Mesenchymal stem cell (in vitro differentiated cells and primary cell): Measurements from ENCODE around the gene RTN3.
A peak's percentile ranks its signal among the peaks of the same experiment; 100 is the strongest.

ENCODE experiments used
- DNase-seq: peaks from one replicate; pipeline ENCODE4 v3.0.0-alpha.2; 2013
- H2AFZ ChIP-seq: one replicate; pipeline ENCODE4 v1.6.1; 2013; ENCODE audit warnings: low read depth, mild to moderate bottlenecking, control low read depth, inconsistent platforms, low read length, moderate library complexity
- H2AK5ac ChIP-seq: 2 replicates; pipeline ENCODE4 v1.6.1; 2013; ENCODE audit warnings: low read length, moderate library complexity, mild to moderate bottlenecking, inconsistent platforms; ENCODE audit not compliant: severe bottlenecking
- H2BK120ac ChIP-seq: one replicate; pipeline ENCODE4 v1.6.1; 2013; ENCODE audit warnings: low read depth, mild to moderate bottlenecking, inconsistent platforms, low read length, moderate library complexity
- H2BK12ac ChIP-seq, 2 experiments: one replicate each; pipeline ENCODE4 v1.6.1; 2013; ENCODE audit warnings: inconsistent platforms in 2 of 2, low read length in 2 of 2, mild to moderate bottlenecking in 2 of 2, moderate library complexity in 2 of 2, control low read depth in 1 of 2
- H2BK15ac ChIP-seq: one replicate; pipeline ENCODE4 v1.6.1; 2013; ENCODE audit warnings: mild to moderate bottlenecking, low read depth, inconsistent platforms; ENCODE audit not compliant: poor library complexity, severe bottlenecking
- H2BK5ac ChIP-seq: 2 replicates; pipeline ENCODE4 v1.6.1; 2013; ENCODE audit warnings: low read depth, mild to moderate bottlenecking, low read length, control low read depth, inconsistent platforms; ENCODE audit not compliant: poor library complexity, severe bottlenecking
- H3K14ac ChIP-seq, 2 experiments: one replicate each; pipeline ENCODE4 v1.6.1; 2013; ENCODE audit warnings: inconsistent platforms in 2 of 2, low read length in 2 of 2, control low read depth in 1 of 2, mild to moderate bottlenecking in 1 of 2, moderate library complexity in 1 of 2
- H3K18ac ChIP-seq, 2 experiments: one replicate each; pipeline ENCODE4 v1.6.1; 2013; ENCODE audit warnings: inconsistent platforms in 2 of 2, low read length in 2 of 2, control low read depth in 1 of 2, low read depth in 1 of 2, mild to moderate bottlenecking in 1 of 2
- H3K23ac ChIP-seq, 2 experiments: one replicate each; pipeline ENCODE4 v1.6.1; 2013; ENCODE audit warnings: inconsistent platforms in 2 of 2, low read length in 2 of 2, mild to moderate bottlenecking in 2 of 2, moderate library complexity in 2 of 2, control low read depth in 1 of 2
- H3K27ac ChIP-seq: 2 replicates; pipeline ENCODE4 v1.5.1; 2013; ENCODE audit warnings: mild to moderate bottlenecking, moderate library complexity, low read length, control low read depth, inconsistent platforms; ENCODE audit not compliant: poor library complexity, severe bottlenecking
- H3K27me3 ChIP-seq, 2 experiments: 2 replicates each; pipeline versions ENCODE4 v1.6.1 to v1.7.0; 2013; ENCODE audit warnings: low read length in 2 of 2, mild to moderate bottlenecking in 2 of 2, moderate library complexity in 2 of 2, control low read depth in 1 of 2, inconsistent platforms in 1 of 2; ENCODE audit not compliant: control insufficient read depth in 1 of 2, insufficient read depth in 1 of 2
- H3K36me3 ChIP-seq, 2 experiments: 2 replicates each; pipeline versions ENCODE4 v1.6.1 to v1.7.0; 2013; ENCODE audit warnings: low read length in 2 of 2, control low read depth in 1 of 2, inconsistent platforms in 1 of 2, low read depth in 1 of 2, mild to moderate bottlenecking in 1 of 2; ENCODE audit not compliant: insufficient read depth in 2 of 2, control insufficient read depth in 1 of 2
- H3K4ac ChIP-seq, 2 experiments: one replicate each; pipeline ENCODE4 v1.6.1; 2013; ENCODE audit warnings: inconsistent platforms in 2 of 2, low read length in 2 of 2, mild to moderate bottlenecking in 2 of 2, moderate library complexity in 2 of 2, control low read depth in 1 of 2, low read depth in 1 of 2
- H3K4me1 ChIP-seq: 2 replicates; pipeline ENCODE4 v1.6.1; 2013; ENCODE audit warnings: low read depth, low read length, control low read depth; ENCODE audit not compliant: control insufficient read depth, insufficient read depth
- H3K4me2 ChIP-seq: 2 replicates; pipeline ENCODE4 v1.6.1; 2013; ENCODE audit warnings: low read length, mild to moderate bottlenecking, inconsistent platforms; ENCODE audit not compliant: poor library complexity, severe bottlenecking
- H3K4me3 ChIP-seq, 2 experiments: 2 replicates each; pipeline versions ENCODE4 v1.5.1 to v1.7.0; 2013; ENCODE audit warnings: low read length in 2 of 2, mild to moderate bottlenecking in 2 of 2, control low read depth in 1 of 2, low read depth in 1 of 2; ENCODE audit not compliant: insufficient read depth in 1 of 2
- H3K79me1 ChIP-seq: replicated peaks from 2 replicates; pipeline ENCODE4 v1.6.1; 2013; ENCODE audit warnings: mild to moderate bottlenecking, control low read depth, low read length, inconsistent platforms; ENCODE audit not compliant: poor library complexity, severe bottlenecking
- H3K9ac ChIP-seq: 2 replicates; pipeline ENCODE4 v1.7.0; 2013; ENCODE audit warnings: mild to moderate bottlenecking, low read length, moderate library complexity
- H3K9me3 ChIP-seq: 2 replicates; pipeline ENCODE4 v1.7.0; 2013; ENCODE audit warnings: mild to moderate bottlenecking, low read length; ENCODE audit not compliant: control insufficient read depth
- H4K8ac ChIP-seq: one replicate; pipeline ENCODE4 v1.6.1; 2013; ENCODE audit warnings: inconsistent platforms, mild to moderate bottlenecking, low read length, moderate library complexity
- H4K91ac ChIP-seq: one replicate; pipeline ENCODE4 v1.6.1; 2013; ENCODE audit warnings: mild to moderate bottlenecking, low read length, inconsistent platforms
- WGBS: methylation state at CpG from one replicate; pipeline ENCODE4 v1.1.7; 2013; ENCODE audit warnings: mixed read lengths; 5-methylcytosine and 5-hydroxymethylcytosine counted together

Gene RTN3

GRCh38 chr11:63672936-63673539 is 8.3 kb upstream of the RTN3 start:
- no peak overlapping the region for H3K4ac ChIP-seq
- no peak overlapping the region for H3K18ac ChIP-seq
- H3K27me3 ChIP-seq: no peaks in the 10 kb centered on the region
- no peak overlapping the region for H2AFZ ChIP-seq
- no peak overlapping the region for H4K8ac ChIP-seq
- no peak overlapping the region for H2AK5ac ChIP-seq
- H3K9me3 ChIP-seq: no peaks in the 10 kb centered on the region
- no peak overlapping the region for H2BK15ac ChIP-seq
- H3K4me3 ChIP-seq: no peak overlapping the region
- no peak overlapping the region for H3K14ac ChIP-seq
- no peak overlapping the region for H2BK12ac ChIP-seq
- H2BK120ac ChIP-seq: no peak overlapping the region
- DNase-seq: no peak
- H2BK5ac ChIP-seq: no peak overlapping the region
- no peak overlapping the region for H4K91ac ChIP-seq
- no peak overlapping the region for H3K4me2 ChIP-seq
- H3K36me3 ChIP-seq: peaks cover 0 to 3% of the 10 kb centered on the region in 2 experiments
- no peaks in the 10 kb centered on the region for H3K79me1 ChIP-seq
- no peak overlapping the region for H3K27ac ChIP-seq
- peak overlapping the region; percentile 49 for H3K9ac ChIP-seq
- WGBS: no CpG with 5 or more reads among the region's 1 CpG
- peaks cover 12% of the 10 kb centered on the region for H3K4me1 ChIP-seq
- H3K23ac ChIP-seq: no peak overlapping the region

GRCh38 chr11:63673579-63673978 is 7.7 kb upstream of the RTN3 start:
- no peaks in the 10 kb centered on the region for H3K79me1 ChIP-seq

GRCh38 chr11:63680834-63681320 is 423 bp upstream of the RTN3 start:
- no peak overlapping the region for H2BK5ac ChIP-seq
- WGBS: 20% methylated on average over 18 of the region's 18 CpGs
- no peak overlapping the region for H2AK5ac ChIP-seq
- no peak for DNase-seq
- no peak overlapping the region for H4K91ac ChIP-seq
- no peaks in the 10 kb centered on the region for H3K9me3 ChIP-seq
- H3K4ac ChIP-seq: no peak overlapping the region
- H3K18ac ChIP-seq: no peak overlapping the region
- H3K79me1 ChIP-seq: no peaks in the 10 kb centered on the region
- H2BK12ac ChIP-seq: no peak overlapping the region
- no peak overlapping the region for H2BK120ac ChIP-seq
- H3K27ac ChIP-seq: peak overlapping the region; percentile 13
- H3K14ac ChIP-seq: no peak overlapping the region
- peak overlapping the region in 1 of 2 experiments; percentile 97 for H3K4me3 ChIP-seq
- no peak overlapping the region for H2AFZ ChIP-seq
- no peak overlapping the region for H2BK15ac ChIP-seq
- H3K4me2 ChIP-seq: peak overlapping the region; percentile 88
- no peak overlapping the region for H4K8ac ChIP-seq
- no peaks in the 10 kb centered on the region for H3K36me3 ChIP-seq
- H3K23ac ChIP-seq: no peak overlapping the region
- peak overlapping the region; percentile 77 for H3K9ac ChIP-seq
- no peaks in the 10 kb centered on the region for H3K27me3 ChIP-seq
- H3K4me1 ChIP-seq: no peaks in the 10 kb centered on the region

More at GRCh38 chr11:63673579-63673978, 7.7 kb upstream of the RTN3 start:
- peak overlapping the region; percentile 49 for H3K9ac ChIP-seq
- no peak overlapping the region for H4K91ac ChIP-seq
- H3K9me3 ChIP-seq: no peaks in the 10 kb centered on the region
- no peak overlapping the region for H3K23ac ChIP-seq
- no peak overlapping the region for H2AFZ ChIP-seq
- no peak overlapping the region for H3K4me3 ChIP-seq
- H2BK15ac ChIP-seq: no peak overlapping the region
- H3K4me2 ChIP-seq: no peak overlapping the region
- H3K14ac ChIP-seq: no peak overlapping the region
- no peaks in the 10 kb centered on the region for H3K27me3 ChIP-seq
- H2AK5ac ChIP-seq: no peak overlapping the region
- no peak overlapping the region for H3K4ac ChIP-seq
- no peak overlapping the region for H3K18ac ChIP-seq
- WGBS: no CpG with 5 or more reads among the region's 4 CpGs
- H3K27ac ChIP-seq: no peak overlapping the region
- peaks cover 12% of the 10 kb centered on the region for H3K4me1 ChIP-seq
- peaks cover 0 to 3% of the 10 kb centered on the region in 2 experiments for H3K36me3 ChIP-seq
- no peak for DNase-seq
- H4K8ac ChIP-seq: no peak overlapping the region
- H2BK5ac ChIP-seq: no peak overlapping the region
- no peak overlapping the region for H2BK12ac ChIP-seq
- no peak overlapping the region for H2BK120ac ChIP-seq

- Histone ChIP-seq H3K4me1 (peaks cover 3% of the 10 kb centered on the region), H4K8ac (no peak overlapping the region), H2AFZ (no peak overlapping the region), H2AK5ac (no peak overlapping the region), H3K4ac (no peak overlapping the region), H3K36me3 (no peaks in the 10 kb centered on the region), H2BK120ac (no peak overlapping the region), H2BK5ac (no peak overlapping the region), H3K27ac (peak overlapping the region; percentile 0), H3K4me2 (peak overlapping the region; percentile 36), H2BK12ac (no peak overlapping the region), H3K27me3 (no peaks in the 10 kb centered on the region), H3K18ac (no peak overlapping the region), H2BK15ac (no peak overlapping the region), H3K79me1 (no peaks in the 10 kb centered on the region), H3K23ac (no peak overlapping the region), H3K14ac (no peak overlapping the region), H3K9ac (peak overlapping the region; percentile 89), H3K4me3 (peak overlapping the region; percentile 92 to 97), H3K9me3 (no peaks in the 10 kb centered on the region), H4K91ac (no peak overlapping the region)
- peak; percentile 60 for DNase-seq
- WGBS: 5% methylated on average over 18 of the region's 19 CpGs
These were observed 1.0 kb downstream of the RTN3 start for GRCh38 chr11:63682066-63683021.
